Stromal cell of bone marrow (primary cell): Measurements from ENCODE around the gene CNOT9.
"Not testable (repeated sequence)": the region's sequence is repeated elsewhere in the genome, so short reads cannot be mapped to it uniquely, and the experiment has no call there.

ENCODE experiments used
- DNase-seq: peaks from one replicate; pipeline ENCODE4 v3.0.0-alpha.2; 2012; ENCODE audit warnings: low read depth

CNOT9 gene

GRCh38 chr2:218568190-218569037 lies at the start of gene CNOT9, which contains the start of gene USP37:
TSS of gene CNOT9 (plus strand) at chr2:218568839. CDS start at chr2:218568955, 116 bp downstream.
TSS of gene USP37 (minus strand) at chr2:218568351. CDS start at chr2:218558653, 9,698 bp downstream.
- peak; percentile 96 for DNase-seq

GRCh38 chr2:218518876-218519275 lies 49.8 kb upstream of the CNOT9 start:
- DNase-seq: no peak

GRCh38 chr2:218523651-218524050 lies 45.0 kb upstream of the CNOT9 start:
- no peak for DNase-seq

GRCh38 chr2:218528409-218528808 lies 40.2 kb upstream of the CNOT9 start:
- not testable (repeated sequence) for DNase-seq

- DNase-seq: no peak
Observed at GRCh38 chr2:218529990-218530389, 38.6 kb upstream of the CNOT9 start.

GRCh38 chr2:218536804-218537494 lies 31.7 kb upstream of the CNOT9 start:
- DNase-seq: no peak

- no peak for DNase-seq
Observed at GRCh38 chr2:218540015-218540414, 28.6 kb upstream of the CNOT9 start.

GRCh38 chr2:218546012-218546411 lies 22.6 kb upstream of the CNOT9 start:
- no peak for DNase-seq

- no peak for DNase-seq
Observed at GRCh38 chr2:218547511-218547910, 21.1 kb upstream of the CNOT9 start.

GRCh38 chr2:218547978-218548377 lies 20.7 kb upstream of the CNOT9 start:
- DNase-seq: no peak

- DNase-seq: not testable (repeated sequence)
Observed at GRCh38 chr2:218554225-218554624, 14.4 kb upstream of the CNOT9 start.

GRCh38 chr2:218555527-218555926 lies 13.1 kb upstream of the CNOT9 start:
- no peak for DNase-seq

- DNase-seq: no peak
Observed at GRCh38 chr2:218557941-218558340, 10.7 kb upstream of the CNOT9 start.

- DNase-seq: no peak
Observed at GRCh38 chr2:218558986-218559385, 9.7 kb upstream of the CNOT9 start.

- DNase-seq: no peak
Observed at GRCh38 chr2:218564056-218564455, 4.6 kb upstream of the CNOT9 start.

- no peak for DNase-seq
Observed at GRCh38 chr2:218566296-218566695, 2.3 kb upstream of the CNOT9 start.

- DNase-seq: no peak
Observed at GRCh38 chr2:218567797-218568189, 846 bp upstream of the CNOT9 start.

- peak; percentile 27 for DNase-seq
Observed at GRCh38 chr2:218569038-218569431, 396 bp downstream of the CNOT9 start.

- DNase-seq: peak; percentile 40
Observed at GRCh38 chr2:218569661-218570500, 1.2 kb downstream of the CNOT9 start.

- DNase-seq: no peak
Observed at GRCh38 chr2:218570850-218571249, 2.2 kb downstream of the CNOT9 start.

- no peak for DNase-seq
Observed at GRCh38 chr2:218576854-218577253, 8.2 kb downstream of the CNOT9 start.

- DNase-seq: no peak
Observed at GRCh38 chr2:218577482-218578220, 9.0 kb downstream of the CNOT9 start.
